Activated CD4-positive, alpha-beta T cell treated with anti-CD3 and anti-CD28 coated beads, Interleukin-2, amount 50 U/mL, for 48 hours (primary cell): ENCODE measurements around the gene ATXN1L.
A peak's percentile ranks its signal among the peaks of the same experiment; 100 is the strongest.
"Not testable (repeated sequence)": the region's sequence is repeated elsewhere in the genome, so short reads cannot be mapped to it uniquely, and the experiment has no call there.

Experiments used
- DNase-seq, 2 experiments: peaks; one replicate each; pipeline ENCODE4 v3.0.0-alpha.2; 2020

ATXN1L gene

DNA sequence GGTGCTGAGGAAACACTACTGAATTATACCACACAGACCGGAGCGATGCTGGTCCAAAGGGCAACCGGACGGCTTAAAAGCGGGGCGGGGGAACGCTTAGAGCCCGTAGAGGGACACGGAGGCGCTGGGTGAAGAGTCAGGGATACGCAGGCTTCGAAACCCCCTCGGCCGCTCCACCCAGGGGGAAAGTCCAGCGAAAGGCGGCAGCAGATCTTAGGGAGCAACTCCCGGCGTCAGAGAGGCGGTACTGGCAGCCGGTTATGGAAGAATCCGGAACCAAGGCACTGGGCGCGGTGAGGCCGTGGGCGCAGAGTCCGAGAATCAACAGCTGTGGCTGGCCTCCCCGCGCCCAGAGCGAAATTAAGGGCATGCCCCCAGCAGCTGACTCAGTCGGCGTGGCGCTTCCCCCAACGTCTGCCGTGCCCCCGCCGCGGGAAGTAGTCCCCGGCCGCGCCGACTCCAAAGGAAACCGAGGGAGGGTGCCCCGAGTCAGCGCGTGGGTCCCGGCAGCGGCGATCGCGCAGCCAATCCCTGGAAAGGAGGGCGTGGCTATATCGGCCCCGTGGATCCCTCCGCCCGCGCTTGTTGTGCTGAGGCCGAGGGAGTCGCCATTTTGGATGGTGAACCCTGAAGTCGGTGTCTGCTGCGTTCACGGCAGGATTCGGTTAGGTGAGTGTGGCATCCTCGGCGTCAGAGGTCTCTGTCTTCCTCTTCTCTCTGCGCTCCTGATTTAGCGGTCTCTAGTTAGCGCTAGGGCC lies 49.3 kb downstream of the ATXN1L start, which contains the start of gene IST1:
TSS of gene IST1 (plus strand) at position 611 of the 758 bp plus-strand sequence. CDS start 20,110 bp downstream, outside the sequence.
- peak; percentile 98 to 99 for DNase-seq

DNA sequence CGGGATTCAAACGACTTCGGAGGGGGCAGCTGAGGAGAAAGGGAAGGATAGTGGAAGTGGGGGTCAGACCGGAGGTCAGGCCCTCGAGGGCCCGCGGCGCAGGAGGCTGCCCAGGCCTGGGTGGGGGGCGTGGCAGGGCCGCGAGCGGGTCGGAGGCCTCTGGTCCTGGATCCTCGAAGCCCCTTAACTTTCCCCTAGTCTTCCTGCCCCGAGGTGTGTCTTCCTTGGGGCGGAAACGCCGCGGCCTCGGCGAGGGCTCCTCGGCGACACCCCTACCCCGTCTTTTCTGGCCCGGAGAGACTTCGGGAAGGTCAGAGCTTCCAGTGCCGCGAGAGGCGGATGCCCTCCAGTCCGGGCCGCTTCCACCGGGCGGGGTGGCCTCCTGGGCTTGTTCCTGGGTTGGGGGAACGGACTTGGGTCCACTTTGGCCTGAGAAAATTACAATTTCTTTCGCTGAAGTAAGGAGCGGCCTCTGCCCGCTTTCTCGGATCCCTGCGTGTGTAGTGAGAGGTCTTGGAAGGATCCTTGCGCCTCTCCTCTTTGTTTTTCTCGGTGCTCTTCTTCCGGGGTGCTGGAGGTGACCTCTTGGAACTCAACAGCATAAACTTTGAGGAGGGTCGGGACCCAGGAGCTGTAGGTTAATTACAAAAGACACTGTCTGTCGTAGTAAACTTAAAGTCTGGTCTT lies 50.0 kb downstream of the ATXN1L start:
- peak; percentile 33 to 51 for DNase-seq

DNA sequence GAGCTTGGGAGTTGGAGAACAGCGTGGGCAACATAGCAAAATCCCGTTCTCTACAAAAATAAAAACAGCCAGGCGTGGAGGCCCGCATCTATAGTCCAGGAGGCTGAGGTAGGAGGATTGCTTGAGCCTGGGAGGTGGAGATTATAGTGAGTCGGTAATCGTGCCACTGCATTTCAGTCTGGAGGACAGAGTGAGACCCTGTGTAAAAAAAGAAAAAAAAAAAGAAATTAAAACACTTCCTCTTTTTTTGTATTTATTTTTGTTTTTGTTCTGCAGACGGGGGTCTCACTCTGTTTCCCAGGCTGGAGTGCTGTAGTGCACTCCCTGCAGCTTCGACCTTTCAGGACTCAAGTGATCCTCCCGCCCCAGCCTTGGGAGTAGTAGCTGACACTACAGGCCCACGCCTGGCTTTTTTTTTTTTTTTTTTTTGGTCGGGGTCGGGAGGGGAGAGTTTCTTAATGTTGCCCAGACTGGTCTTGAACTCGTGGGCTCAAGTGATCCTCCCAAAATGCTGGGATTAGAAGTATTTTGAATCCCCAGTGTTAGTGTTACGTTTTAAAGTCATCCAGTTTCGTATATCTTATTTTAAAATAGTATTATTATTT lies 51.1 kb downstream of the ATXN1L start:
- DNase-seq = no peak

DNA sequence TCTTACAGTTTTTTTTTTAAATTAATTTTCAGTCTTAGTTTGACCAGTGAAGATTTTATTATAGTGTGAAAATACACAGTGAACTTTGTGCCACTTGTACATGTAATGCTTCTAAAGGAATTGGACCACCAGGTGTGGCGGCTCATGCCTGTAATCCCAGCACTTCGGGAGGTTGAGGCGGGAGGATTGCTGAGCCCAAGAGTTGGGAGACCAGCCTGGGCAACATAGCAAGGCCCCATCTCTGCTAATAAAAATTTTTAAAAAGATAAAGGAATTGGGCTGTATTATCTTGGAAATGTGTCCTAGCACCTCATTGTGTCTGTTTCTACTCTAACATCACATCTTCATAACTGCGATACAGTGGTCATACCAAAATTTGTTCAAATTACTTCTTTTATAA lies 53.4 kb downstream of the ATXN1L start:
- no peak for DNase-seq

DNA sequence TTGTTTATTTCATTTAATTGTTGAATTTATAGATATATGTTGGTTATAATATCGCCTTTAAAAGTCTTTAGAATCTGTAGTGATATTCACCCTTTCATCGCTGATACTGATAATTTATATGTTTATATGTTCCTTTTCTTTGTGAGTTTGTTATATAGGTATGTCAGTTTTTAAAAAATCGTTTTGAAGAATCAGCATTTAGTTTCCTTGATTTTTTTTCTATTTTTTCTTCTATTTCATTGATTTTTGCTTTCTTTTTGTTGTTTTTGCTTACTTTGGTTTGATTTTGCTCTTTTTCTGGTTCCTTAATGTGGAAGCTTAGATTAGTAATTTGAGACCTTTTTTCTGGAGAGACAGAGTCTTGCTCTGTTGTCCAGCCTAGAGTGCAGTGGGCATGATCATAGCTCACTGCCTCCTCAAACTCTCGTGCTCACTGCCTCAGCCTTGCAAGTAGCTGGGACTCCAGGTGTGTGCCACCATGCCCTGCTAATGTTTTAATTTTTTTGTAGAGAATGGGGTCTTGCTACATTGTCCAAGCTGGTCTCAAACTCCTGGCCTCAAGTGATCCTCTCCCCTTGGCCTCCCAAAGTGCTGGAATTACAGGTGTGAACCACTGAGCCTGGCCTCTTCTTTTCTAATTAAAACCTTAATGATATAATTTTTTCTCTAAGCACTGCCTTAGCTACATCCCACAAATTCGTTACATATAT lies 57.0 kb downstream of the ATXN1L start:
- no peak for DNase-seq

DNA sequence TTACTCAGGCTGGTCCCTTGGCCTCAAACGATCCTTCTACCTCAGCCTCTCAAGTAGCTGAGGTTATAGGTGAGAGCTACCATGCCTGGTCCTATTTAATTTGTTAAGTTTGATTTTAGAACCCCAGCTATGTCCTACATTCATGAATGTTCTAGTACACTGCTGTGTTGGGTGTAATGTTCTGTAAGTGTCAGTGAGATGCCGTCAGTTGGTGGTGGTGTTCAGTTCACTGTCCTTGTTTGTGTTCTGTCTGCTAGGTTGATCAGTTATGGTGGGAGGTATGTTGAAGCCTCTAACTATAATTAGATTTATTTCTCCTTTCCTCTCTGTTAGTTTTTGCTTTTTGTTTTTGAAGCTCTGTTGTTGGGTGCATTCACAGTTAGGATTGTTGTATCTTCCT lies 57.8 kb downstream of the ATXN1L start:
- no peak for DNase-seq

DNA sequence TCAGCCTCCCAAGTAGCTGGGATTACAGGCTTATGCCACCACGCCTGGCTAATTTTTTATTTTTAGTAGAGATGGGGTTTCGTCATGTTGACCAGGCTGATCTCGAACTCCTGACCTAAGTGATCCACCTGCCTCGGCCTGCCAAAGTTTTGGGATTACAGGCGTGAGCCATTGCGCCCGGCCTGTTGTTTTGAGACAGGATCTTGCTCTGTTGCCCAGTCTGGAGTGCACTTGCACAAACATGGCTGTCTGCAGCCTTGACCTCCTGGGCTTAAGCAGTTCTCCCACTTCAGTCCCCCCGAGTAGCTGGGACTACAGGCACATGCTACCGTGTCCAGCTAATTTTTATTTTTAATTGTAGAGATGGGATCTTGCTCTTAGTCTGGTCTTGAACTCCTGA lies 58.5 kb downstream of the ATXN1L start:
- no peak for DNase-seq

DNA sequence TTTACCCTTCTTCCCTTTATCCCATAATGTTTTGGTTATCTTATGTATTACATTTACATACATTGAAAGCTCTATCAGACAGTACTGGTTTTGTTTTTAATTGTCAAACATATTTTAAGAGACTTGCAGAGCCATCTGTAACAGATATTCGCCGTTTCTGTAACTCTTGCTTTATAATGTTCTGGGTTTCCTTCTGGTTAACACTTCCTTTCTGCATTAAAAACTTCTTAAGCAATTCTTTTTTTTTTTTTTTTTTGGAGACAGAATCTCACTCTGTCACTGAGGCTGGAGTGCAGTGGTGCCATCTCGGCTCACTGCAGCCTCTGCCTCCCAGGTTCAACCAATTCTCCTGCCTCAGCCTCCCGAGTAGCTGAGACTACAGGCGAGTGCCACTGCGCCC lies 60.0 kb downstream of the ATXN1L start:
- not testable (repeated sequence) for DNase-seq
